Activated CD8-positive, alpha-beta memory T cell treated with anti-CD3 and anti-CD28 coated beads, Interleukin-2, amount 50 U/mL, for 4 hours (primary cell): ENCODE measurements around the gene SUZ12.
"Not testable (repeated sequence)": the region's sequence is repeated elsewhere in the genome, so short reads cannot be mapped to it uniquely, and the experiment has no call there.

Experiments
- DNase-seq: peaks from one replicate; pipeline ENCODE4 v3.0.0-alpha.2; 2020

The SUZ12 gene

GRCh38 chr17:31936615-31937609 lies at the start of gene SUZ12:
SUZ12 (plus strand) TSS chr17:31937007; CDS start chr17:31937247, 240 bp downstream.
- peak; percentile 83 for DNase-seq

- DNase-seq: no peak
Observed at GRCh38 chr17:31888124-31888523, 48.7 kb upstream of the SUZ12 start.

- DNase-seq: no peak
Observed at GRCh38 chr17:31900877-31901276, 35.9 kb upstream of the SUZ12 start.

- DNase-seq: no peak
Observed at GRCh38 chr17:31902693-31903092, 34.1 kb upstream of the SUZ12 start.

- DNase-seq: no peak
Observed at GRCh38 chr17:31903401-31903800, 33.4 kb upstream of the SUZ12 start.

- no peak for DNase-seq
Observed at GRCh38 chr17:31907342-31907962, 29.4 kb upstream of the SUZ12 start.

- no peak for DNase-seq
Observed at GRCh38 chr17:31908386-31908785, 28.4 kb upstream of the SUZ12 start.

- DNase-seq: not testable (repeated sequence)
Observed at GRCh38 chr17:31912705-31913104, 24.1 kb upstream of the SUZ12 start.

GRCh38 chr17:31915456-31916100 lies 21.2 kb upstream of the SUZ12 start:
- DNase-seq: no peak

GRCh38 chr17:31916491-31917064 lies 20.2 kb upstream of the SUZ12 start:
- no peak for DNase-seq

GRCh38 chr17:31917065-31917529 lies 19.7 kb upstream of the SUZ12 start:
- DNase-seq: no peak

GRCh38 chr17:31917721-31918120 lies 19.1 kb upstream of the SUZ12 start:
- not testable (repeated sequence) for DNase-seq

GRCh38 chr17:31918701-31919128 lies 18.1 kb upstream of the SUZ12 start:
- no peak for DNase-seq

GRCh38 chr17:31919802-31920525 lies 16.8 kb upstream of the SUZ12 start:
- no peak for DNase-seq

- DNase-seq: no peak
Observed at GRCh38 chr17:31926100-31926729, 10.6 kb upstream of the SUZ12 start.

GRCh38 chr17:31931756-31932155 lies 5.1 kb upstream of the SUZ12 start:
- DNase-seq: no peak

GRCh38 chr17:31935512-31935911 lies 1.3 kb upstream of the SUZ12 start:
- DNase-seq: no peak

- DNase-seq: not testable (repeated sequence)
Observed at GRCh38 chr17:31937926-31938641, 1.3 kb downstream of the SUZ12 start.

GRCh38 chr17:31941916-31942315 lies 5.1 kb downstream of the SUZ12 start:
- DNase-seq: not testable (repeated sequence)

- DNase-seq: not testable (repeated sequence)
Observed at GRCh38 chr17:31942396-31942795, 5.6 kb downstream of the SUZ12 start.

GRCh38 chr17:31951953-31952352 lies 15.1 kb downstream of the SUZ12 start:
- DNase-seq: not testable (repeated sequence)
